ENCODE measurements around the gene SPATA9. TPM values are rescaled to one million over a fixed set of nuclear protein-coding genes. Genes with fewer than 3 reads are reported as not detected.
A peak's percentile ranks its signal among the peaks of the same experiment; 100 is the strongest.

SPATA9 gene
- total and polyA plus RNA-seq, 9 of the 15 experiments (the other 6 are each of a cell fraction or from before 2014, with no cell fraction given): 0.16 to 5.5 (median 0.39) TPM; not detected in 3

DNA sequence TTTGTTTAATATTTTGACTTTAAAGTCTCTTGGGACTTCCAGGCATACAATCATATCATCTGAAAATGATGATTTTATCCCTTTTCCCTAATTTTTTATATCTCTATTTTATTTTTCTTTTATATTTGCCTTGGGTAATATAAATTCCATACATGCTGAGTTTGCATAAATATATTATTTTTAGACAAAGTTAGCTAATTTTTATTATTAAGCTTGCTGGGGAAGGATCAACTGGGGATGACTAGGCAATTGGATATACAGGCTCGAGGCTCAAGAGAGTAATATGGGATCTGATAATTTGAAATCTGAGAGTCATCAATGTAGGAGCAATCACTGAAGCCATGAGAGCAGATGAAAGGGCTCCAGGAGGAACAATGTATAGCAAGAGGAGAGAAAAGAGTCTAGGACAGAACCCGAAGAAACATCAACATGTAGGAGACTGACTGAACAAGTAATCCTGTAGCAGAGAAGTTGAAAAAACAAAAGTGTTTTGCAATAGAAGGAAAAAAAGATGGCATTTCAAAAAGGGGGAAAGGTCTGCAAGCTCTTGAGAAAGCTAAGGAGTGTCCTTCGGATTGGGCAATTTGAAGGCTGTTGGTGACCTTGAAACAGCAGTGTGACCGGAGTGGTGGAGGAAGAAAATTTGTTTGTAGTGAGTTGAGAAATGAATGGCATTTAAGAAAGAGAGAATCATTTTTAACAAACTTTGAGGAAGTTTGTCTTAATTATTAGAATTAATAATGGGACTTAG, 31.3 kb upstream of the SPATA9 start (continued):
- TF ChIP-seq, protein P1, sequence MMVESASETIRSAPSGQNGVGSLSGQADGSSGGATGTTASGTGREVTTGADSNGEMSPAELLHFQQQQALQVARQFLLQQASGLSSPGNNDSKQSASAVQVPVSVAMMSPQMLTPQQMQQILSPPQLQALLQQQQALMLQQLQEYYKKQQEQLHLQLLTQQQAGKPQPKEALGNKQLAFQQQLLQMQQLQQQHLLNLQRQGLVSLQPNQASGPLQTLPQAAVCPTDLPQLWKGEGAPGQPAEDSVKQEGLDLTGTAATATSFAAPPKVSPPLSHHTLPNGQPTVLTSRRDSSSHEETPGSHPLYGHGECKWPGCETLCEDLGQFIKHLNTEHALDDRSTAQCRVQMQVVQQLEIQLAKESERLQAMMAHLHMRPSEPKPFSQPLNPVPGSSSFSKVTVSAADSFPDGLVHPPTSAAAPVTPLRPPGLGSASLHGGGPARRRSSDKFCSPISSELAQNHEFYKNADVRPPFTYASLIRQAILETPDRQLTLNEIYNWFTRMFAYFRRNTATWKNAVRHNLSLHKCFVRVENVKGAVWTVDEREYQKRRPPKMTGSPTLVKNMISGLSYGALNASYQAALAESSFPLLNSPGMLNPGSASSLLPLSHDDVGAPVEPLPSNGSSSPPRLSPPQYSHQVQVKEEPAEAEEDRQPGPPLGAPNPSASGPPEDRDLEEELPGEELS (CRISPR knock-in tag; IDR thresholded peaks at IDR 0.05; ENCODE audit: borderline replicate concordance): no peak
- TF ChIP-seq ZNF507 (tag; conservative IDR thresholded peaks at IDR 0.05): no peak
- TF ChIP-seq BMI1 (IDR thresholded peaks at IDR 0.05; ENCODE audit: low read length): no peak
- no peak for TF ChIP-seq TBL1XR1 (IDR thresholded peaks at IDR 0.05; ENCODE audit: low read length in 2 of 2)
- TF ChIP-seq USF1 (CRISPR knock-in tag; IDR thresholded peaks at IDR 0.05): no peak
- TF ChIP-seq MCM3 (IDR thresholded peaks at IDR 0.05): no peak
- no peak for TF ChIP-seq RFX7 (CRISPR knock-in tag; IDR thresholded peaks at IDR 0.05)
- no peak for TF ChIP-seq TRIM24 (IDR thresholded peaks at IDR 0.05)
- TF ChIP-seq TEAD4 (IDR thresholded peaks at IDR 0.05; ENCODE audit: low read length): no peak
- TF ChIP-seq TEAD4 (CRISPR knock-in tag; IDR thresholded peaks at IDR 0.05; ENCODE audit: borderline replicate concordance): no peak
- no peak for TF ChIP-seq RAD21 (CRISPR knock-in tag; conservative IDR thresholded peaks at IDR 0.05 in 1 of 2, IDR thresholded peaks at IDR 0.05 in 1 of 2)
- TF ChIP-seq GMEB1 (CRISPR knock-in tag; IDR thresholded peaks at IDR 0.05): no peak
- TF ChIP-seq NR2F6 (CRISPR knock-in tag; IDR thresholded peaks at IDR 0.05): no peak
- no peak for TF ChIP-seq SIRT6 (IDR thresholded peaks at IDR 0.05; ENCODE audit: low read depth, low read length)
- TF ChIP-seq ZNF316 (IDR thresholded peaks at IDR 0.05): peak; percentile 98
- no peak for TF ChIP-seq KAT7 (CRISPR knock-in tag; IDR thresholded peaks at IDR 0.05; ENCODE audit: borderline replicate concordance)
- TF ChIP-seq MAFG (tag; conservative IDR thresholded peaks at IDR 0.05): peak; percentile 81
- no peak for TF ChIP-seq CTCFL (IDR thresholded peaks at IDR 0.05; ENCODE audit: borderline replicate concordance, insufficient read depth, low read depth, low read length, poor library complexity, severe bottlenecking)
